ENCODE measurements around the gene PLCB2.

- TF ChIP-seq EP300 (IDR thresholded peaks at IDR 0.05; ENCODE audit: low read length) (no peak), MAZ (CRISPR knock-in tag; conservative IDR thresholded peaks at IDR 0.05 in 1 of 2, IDR thresholded peaks at IDR 0.05 in 1 of 2) (no peak), HDAC6 (IDR thresholded peaks at IDR 0.05; ENCODE audit: low read depth, low read length) (no peak), PHF8 (IDR thresholded peaks at IDR 0.05; ENCODE audit: borderline replicate concordance, low read length) (no peak), ZNF23 (CRISPR knock-in tag; IDR thresholded peaks at IDR 0.05) (no peak), MED1 (CRISPR knock-in tag; IDR thresholded peaks at IDR 0.05; ENCODE audit: borderline replicate concordance) (no peak), MYNN (IDR thresholded peaks at IDR 0.05) (no peak), MYNN (CRISPR knock-in tag; IDR thresholded peaks at IDR 0.05) (no peak), CHD1 (IDR thresholded peaks at IDR 0.05; ENCODE audit: low read length) (no peak), MYC (IDR thresholded peaks at IDR 0.05; ENCODE audit: low read depth, low read length) (no peak), MYC (CRISPR knock-in tag; IDR thresholded peaks at IDR 0.05; ENCODE audit: borderline replicate concordance, low read depth) (no peak), CTCF (IDR thresholded peaks at IDR 0.05 in 2 of 3, conservative IDR thresholded peaks at IDR 0.05 in 1 of 3; ENCODE audit: insufficient read depth in 2 of 3, low read depth in 1 of 3, low read length in 3 of 3) (no peak), E2F1 (CRISPR knock-in tag; IDR thresholded peaks at IDR 0.05) (no peak), BDP1 (IDR thresholded peaks at IDR 0.05; ENCODE audit: insufficient read depth, insufficient read length) (no peak)
These were observed 34.9 kb upstream of the PLCB2 start for GRCh38 chr15:40342416-40343320.
